ENCODE data around the gene POU2F1. TPM values are rescaled to one million over a fixed set of nuclear protein-coding genes. Genes with fewer than 3 reads are reported as not detected.

Gene POU2F1
- total and polyA plus RNA-seq, 2 experiments from 2014 or later, result 38.8 to 66.1 TPM

DNA sequence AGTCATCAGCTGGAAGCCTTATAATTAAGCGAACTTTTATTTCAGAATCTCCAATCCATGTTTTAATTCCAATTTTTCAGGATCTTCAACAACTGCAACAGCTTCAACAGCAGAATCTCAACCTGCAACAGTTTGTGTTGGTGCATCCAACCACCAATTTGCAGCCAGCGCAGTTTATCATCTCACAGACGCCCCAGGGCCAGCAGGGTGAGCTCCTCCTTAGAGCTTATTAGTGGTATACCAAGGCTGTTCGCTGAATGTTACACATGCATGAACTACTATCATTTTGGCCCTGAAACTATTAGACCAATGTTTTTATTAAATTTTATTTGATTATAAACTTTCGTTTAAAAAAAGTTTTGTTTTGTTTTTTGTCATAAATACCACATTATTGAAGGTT, 155.3 kb downstream of the POU2F1 start:
- H3K27ac Mint-ChIP-seq, result no peak overlapping the region
- no peaks in the 10 kb centered on the region for H3K27me3 ChIP-seq (ENCODE audit: insufficient read depth)
- H4K20me1 ChIP-seq (replicated peaks; ENCODE audit: insufficient read depth), result no peaks in the 10 kb centered on the region; the same call in 1 of the 2 replicates
- H3K4me1 ChIP-seq (ENCODE audit: insufficient read depth), result peaks cover 25% of the 10 kb centered on the region
- H3K4me3 Mint-ChIP-seq, result no peak overlapping the region
- H3K9me3 Mint-ChIP-seq, result no peaks in the 10 kb centered on the region
- H3K79me2 ChIP-seq (replicated peaks; ENCODE audit: insufficient read depth), result peaks cover 7% of the 10 kb centered on the region
- H3K27ac ChIP-seq (ENCODE audit: low read depth), result no peak overlapping the region
- H3K36me3 ChIP-seq (ENCODE audit: insufficient read depth), result peaks cover 6% of the 10 kb centered on the region; the same call in 1 of the 2 replicates
- H3K36me3 Mint-ChIP-seq (ENCODE audit: low read depth), result peaks cover 28% of the 10 kb centered on the region
- ATAC-seq (no peak), DNase-seq (ENCODE audit: low spot score) (no peak)
- peaks cover 4% of the 10 kb centered on the region for H3K27me3 Mint-ChIP-seq (ENCODE audit: insufficient read depth, low read depth, poor library complexity)
- H2AFZ ChIP-seq, result no peak overlapping the region
- H3K4me2 ChIP-seq, result no peak overlapping the region
- peaks cover 30% of the 10 kb centered on the region for H3K4me1 Mint-ChIP-seq
- H3K9me2 ChIP-seq (ENCODE audit: insufficient read depth), result no peaks in the 10 kb centered on the region
- no peak overlapping the region for H3K4me3 ChIP-seq
- TF ChIP-seq POLR2AphosphoS5 (IDR thresholded peaks at IDR 0.05; ENCODE audit: low read depth) (no peak), STAT1 (IDR thresholded peaks at IDR 0.05; ENCODE audit: unreplicated experiment) (no peak), REST (IDR thresholded peaks at IDR 0.05; ENCODE audit: unreplicated experiment) (no peak), ZNF114 (CRISPR knock-in tag; IDR thresholded peaks at IDR 0.05) (no peak), JUNB (IDR thresholded peaks at IDR 0.05; ENCODE audit: unreplicated experiment) (no peak), CREB1 (CRISPR knock-in tag; IDR thresholded peaks at IDR 0.05; ENCODE audit: low read depth) (no peak), EZH2phosphoT487 (IDR thresholded peaks at IDR 0.05; ENCODE audit: unreplicated experiment) (no peak), EZH2 (IDR thresholded peaks at IDR 0.05; ENCODE audit: low read depth, unreplicated experiment) (no peak), ZNF331 (CRISPR knock-in tag; IDR thresholded peaks at IDR 0.05; ENCODE audit: low read depth) (no peak), NANOG (IDR thresholded peaks at IDR 0.05; ENCODE audit: borderline replicate concordance) (no peak)
- TF ChIP-seq, protein P1, sequence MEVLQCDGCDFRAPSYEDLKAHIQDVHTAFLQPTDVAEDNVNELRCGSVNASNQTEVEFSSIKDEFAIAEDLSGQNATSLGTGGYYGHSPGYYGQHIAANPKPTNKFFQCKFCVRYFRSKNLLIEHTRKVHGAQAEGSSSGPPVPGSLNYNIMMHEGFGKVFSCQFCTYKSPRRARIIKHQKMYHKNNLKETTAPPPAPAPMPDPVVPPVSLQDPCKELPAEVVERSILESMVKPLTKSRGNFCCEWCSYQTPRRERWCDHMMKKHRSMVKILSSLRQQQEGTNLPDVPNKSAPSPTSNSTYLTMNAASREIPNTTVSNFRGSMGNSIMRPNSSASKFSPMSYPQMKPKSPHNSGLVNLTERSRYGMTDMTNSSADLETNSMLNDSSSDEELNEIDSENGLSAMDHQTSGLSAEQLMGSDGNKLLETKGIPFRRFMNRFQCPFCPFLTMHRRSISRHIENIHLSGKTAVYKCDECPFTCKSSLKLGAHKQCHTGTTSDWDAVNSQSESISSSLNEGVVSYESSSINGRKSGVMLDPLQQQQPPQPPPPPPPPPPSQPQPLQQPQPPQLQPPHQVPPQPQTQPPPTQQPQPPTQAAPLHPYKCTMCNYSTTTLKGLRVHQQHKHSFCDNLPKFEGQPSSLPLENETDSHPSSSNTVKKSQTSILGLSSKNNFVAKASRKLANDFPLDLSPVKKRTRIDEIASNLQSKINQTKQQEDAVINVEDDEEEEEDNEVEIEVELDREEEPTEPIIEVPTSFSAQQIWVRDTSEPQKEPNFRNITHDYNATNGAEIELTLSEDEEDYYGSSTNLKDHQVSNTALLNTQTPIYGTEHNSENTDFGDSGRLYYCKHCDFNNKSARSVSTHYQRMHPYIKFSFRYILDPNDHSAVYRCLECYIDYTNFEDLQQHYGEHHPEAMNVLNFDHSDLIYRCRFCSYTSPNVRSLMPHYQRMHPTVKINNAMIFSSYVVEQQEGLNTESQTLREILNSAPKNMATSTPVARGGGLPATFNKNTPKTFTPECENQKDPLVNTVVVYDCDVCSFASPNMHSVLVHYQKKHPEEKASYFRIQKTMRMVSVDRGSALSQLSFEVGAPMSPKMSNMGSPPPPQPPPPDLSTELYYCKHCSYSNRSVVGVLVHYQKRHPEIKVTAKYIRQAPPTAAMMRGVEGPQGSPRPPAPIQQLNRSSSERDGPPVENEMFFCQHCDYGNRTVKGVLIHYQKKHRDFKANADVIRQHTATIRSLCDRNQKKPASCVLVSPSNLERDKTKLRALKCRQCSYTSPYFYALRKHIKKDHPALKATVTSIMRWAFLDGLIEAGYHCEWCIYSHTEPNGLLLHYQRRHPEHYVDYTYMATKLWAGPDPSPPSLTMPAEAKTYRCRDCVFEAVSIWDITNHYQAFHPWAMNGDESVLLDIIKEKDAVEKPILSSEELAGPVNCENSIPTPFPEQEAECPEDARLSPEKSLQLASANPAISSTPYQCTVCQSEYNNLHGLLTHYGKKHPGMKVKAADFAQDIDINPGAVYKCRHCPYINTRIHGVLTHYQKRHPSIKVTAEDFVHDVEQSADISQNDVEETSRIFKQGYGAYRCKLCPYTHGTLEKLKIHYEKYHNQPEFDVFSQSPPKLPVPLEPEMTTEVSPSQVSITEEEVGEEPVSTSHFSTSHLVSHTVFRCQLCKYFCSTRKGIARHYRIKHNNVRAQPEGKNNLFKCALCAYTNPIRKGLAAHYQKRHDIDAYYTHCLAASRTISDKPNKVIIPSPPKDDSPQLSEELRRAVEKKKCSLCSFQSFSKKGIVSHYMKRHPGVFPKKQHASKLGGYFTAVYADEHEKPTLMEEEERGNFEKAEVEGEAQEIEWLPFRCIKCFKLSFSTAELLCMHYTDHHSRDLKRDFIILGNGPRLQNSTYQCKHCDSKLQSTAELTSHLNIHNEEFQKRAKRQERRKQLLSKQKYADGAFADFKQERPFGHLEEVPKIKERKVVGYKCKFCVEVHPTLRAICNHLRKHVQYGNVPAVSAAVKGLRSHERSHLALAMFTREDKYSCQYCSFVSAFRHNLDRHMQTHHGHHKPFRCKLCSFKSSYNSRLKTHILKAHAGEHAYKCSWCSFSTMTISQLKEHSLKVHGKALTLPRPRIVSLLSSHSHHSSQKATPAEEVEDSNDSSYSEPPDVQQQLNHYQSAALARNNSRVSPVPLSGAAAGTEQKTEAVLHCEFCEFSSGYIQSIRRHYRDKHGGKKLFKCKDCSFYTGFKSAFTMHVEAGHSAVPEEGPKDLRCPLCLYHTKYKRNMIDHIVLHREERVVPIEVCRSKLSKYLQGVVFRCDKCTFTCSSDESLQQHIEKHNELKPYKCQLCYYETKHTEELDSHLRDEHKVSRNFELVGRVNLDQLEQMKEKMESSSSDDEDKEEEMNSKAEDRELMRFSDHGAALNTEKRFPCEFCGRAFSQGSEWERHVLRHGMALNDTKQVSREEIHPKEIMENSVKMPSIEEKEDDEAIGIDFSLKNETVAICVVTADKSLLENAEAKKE (CRISPR knock-in tag; IDR thresholded peaks at IDR 0.05), result no peak
- TF ChIP-seq, protein P2, sequence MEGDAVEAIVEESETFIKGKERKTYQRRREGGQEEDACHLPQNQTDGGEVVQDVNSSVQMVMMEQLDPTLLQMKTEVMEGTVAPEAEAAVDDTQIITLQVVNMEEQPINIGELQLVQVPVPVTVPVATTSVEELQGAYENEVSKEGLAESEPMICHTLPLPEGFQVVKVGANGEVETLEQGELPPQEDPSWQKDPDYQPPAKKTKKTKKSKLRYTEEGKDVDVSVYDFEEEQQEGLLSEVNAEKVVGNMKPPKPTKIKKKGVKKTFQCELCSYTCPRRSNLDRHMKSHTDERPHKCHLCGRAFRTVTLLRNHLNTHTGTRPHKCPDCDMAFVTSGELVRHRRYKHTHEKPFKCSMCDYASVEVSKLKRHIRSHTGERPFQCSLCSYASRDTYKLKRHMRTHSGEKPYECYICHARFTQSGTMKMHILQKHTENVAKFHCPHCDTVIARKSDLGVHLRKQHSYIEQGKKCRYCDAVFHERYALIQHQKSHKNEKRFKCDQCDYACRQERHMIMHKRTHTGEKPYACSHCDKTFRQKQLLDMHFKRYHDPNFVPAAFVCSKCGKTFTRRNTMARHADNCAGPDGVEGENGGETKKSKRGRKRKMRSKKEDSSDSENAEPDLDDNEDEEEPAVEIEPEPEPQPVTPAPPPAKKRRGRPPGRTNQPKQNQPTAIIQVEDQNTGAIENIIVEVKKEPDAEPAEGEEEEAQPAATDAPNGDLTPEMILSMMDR (conservative IDR thresholded peaks at IDR 0.05; ENCODE audit: low read depth in 2 of 2), result no peak
- TF ChIP-seq, protein P3, sequence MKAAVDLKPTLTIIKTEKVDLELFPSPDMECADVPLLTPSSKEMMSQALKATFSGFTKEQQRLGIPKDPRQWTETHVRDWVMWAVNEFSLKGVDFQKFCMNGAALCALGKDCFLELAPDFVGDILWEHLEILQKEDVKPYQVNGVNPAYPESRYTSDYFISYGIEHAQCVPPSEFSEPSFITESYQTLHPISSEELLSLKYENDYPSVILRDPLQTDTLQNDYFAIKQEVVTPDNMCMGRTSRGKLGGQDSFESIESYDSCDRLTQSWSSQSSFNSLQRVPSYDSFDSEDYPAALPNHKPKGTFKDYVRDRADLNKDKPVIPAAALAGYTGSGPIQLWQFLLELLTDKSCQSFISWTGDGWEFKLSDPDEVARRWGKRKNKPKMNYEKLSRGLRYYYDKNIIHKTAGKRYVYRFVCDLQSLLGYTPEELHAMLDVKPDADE (IDR thresholded peaks at IDR 0.05), result no peak
- no peaks in the 10 kb centered on the region for H3F3A ChIP-seq (replicated peaks; ENCODE audit: low read depth)
